HCT116 (cell line): ENCODE data around the gene SUGP2. TPM values are rescaled to one million over a fixed set of nuclear protein-coding genes. Genes with fewer than 3 reads are reported as not detected.

Experiments used
- ATAC-seq: fragments of 200-7000 bp; cut with Tn5 transposase; 2 replicates; pipeline ENCODE4 v1.9.1; 2020; ENCODE audit warnings: mild to moderate bottlenecking, moderate library complexity
- BruUV-seq: library from RNA; stranded (reverse); fragments of 400-500 nt; replicated peaks from 2 replicates; lab custom pipeline; 2021; lab: Mats Ljungman, UMichigan
- CTCF ChIA-PET: fragments of 300-600 bp; sonication (Branson Sonifier 250); formaldehyde crosslinking; loops from one replicate; lab custom pipeline; 2021; ENCODE audit warnings: antibody characterized with exemption; lab: Charles Lee
- POLR2A ChIA-PET: fragments of 300-600, 350-600 bp; sonication (Branson Sonifier 250); formaldehyde crosslinking; loops from one replicate; lab custom pipeline; 2021; ENCODE audit warnings: antibody characterized with exemption; lab: Charles Lee
- RAD21 ChIA-PET, 2 experiments: fragments of 300-600 bp; sonication (Branson Sonifier 250); formaldehyde crosslinking; loops; one replicate each; lab custom pipeline; 2023; ENCODE audit warnings: low total read pairs in 2 of 2; ENCODE audit not compliant: uncharacterized antibody in 2 of 2, unreplicated experiment in 2 of 2, low non-redundant PET in 1 of 2; lab: Charles Lee
- DNase-seq: peaks from one replicate; pipeline ENCODE4 v3.0.0-alpha.2; 2010; ENCODE audit warnings: low read depth, low spot score
- H2AFZ ChIP-seq: fragments of 200-600 bp; shearing (Covaris generic), sonication (generic); 2 replicates; pipeline ENCODE4 v1.6.1; 2017; ENCODE audit warnings: low read depth, mixed run types, mixed read lengths, antibody characterized with exemption, low read length; ENCODE audit not compliant: poor library complexity, severe bottlenecking
- H3K27ac ChIP-seq: 2 replicates; pipeline ENCODE4 v1.5.1; 2012; ENCODE audit warnings: low read depth, low read length
- H3K27me3 ChIP-seq: fragments of 200-600 bp; sonication (generic); 2 replicates; pipeline ENCODE4 v1.6.1; 2016; ENCODE audit warnings: mixed run types, low read length, mixed read lengths; ENCODE audit not compliant: insufficient read depth
- H3K36me3 ChIP-seq, 2 experiments: fragments of 200-500 bp in 1 of 2; fragments of 200-600 bp in 1 of 2; sonication (Bioruptor generic) in 1 of 2; sonication (generic) in 1 of 2; 2 replicates each; pipeline versions ENCODE4 v1.5.1 to v1.6.1; 2014 to 2016; ENCODE audit warnings: low read length in 2 of 2, inconsistent platforms in 1 of 2, mixed read lengths in 1 of 2, mixed run types in 1 of 2; ENCODE audit not compliant: insufficient read depth in 2 of 2, control insufficient read depth in 1 of 2
- H3K4me1 ChIP-seq, 2 experiments: fragments of 200-600 bp in 1 of 2; sonication (generic) in 1 of 2; 2 replicates each; pipeline versions ENCODE4 v1.5.1 to v1.6.1; 2012 to 2017; ENCODE audit warnings: low read length in 2 of 2, inconsistent platforms in 1 of 2, mild to moderate bottlenecking in 1 of 2, mixed read lengths in 1 of 2, mixed run types in 1 of 2, moderate library complexity in 1 of 2; ENCODE audit not compliant: insufficient read depth in 2 of 2, control insufficient read depth in 1 of 2
- H3K4me2 ChIP-seq: fragments of 200-600 bp; sonication (generic); 2 replicates; pipeline ENCODE4 v1.6.1; 2017; ENCODE audit warnings: mixed run types, low read length, mixed read lengths
- H3K4me3 ChIP-seq, 2 experiments: fragments of 200-600 bp in 1 of 2; sonication (generic) in 1 of 2; replicated peaks in 1 of 2; 2 replicates each; pipeline ENCODE4 v1.5.1; 2011 to 2016; ENCODE audit warnings: low read length in 2 of 2, control low read depth in 1 of 2, low read depth in 1 of 2, mild to moderate bottlenecking in 1 of 2, mixed read lengths in 1 of 2, mixed run types in 1 of 2
- H3K79me2 ChIP-seq: fragments of 200-600 bp; sonication (generic); 2 replicates; pipeline ENCODE4 v1.6.1; 2017; ENCODE audit warnings: mild to moderate bottlenecking, mixed run types, low read length, moderate library complexity, mixed read lengths; ENCODE audit not compliant: insufficient read depth
- H3K9ac ChIP-seq: fragments of 200-600 bp; sonication (generic); 2 replicates; pipeline ENCODE4 v1.6.1; 2016; ENCODE audit warnings: low read length, mixed read lengths
- H3K9me2 ChIP-seq: fragments of 200-600 bp; sonication (generic), shearing (Covaris generic); 2 replicates; pipeline ENCODE4 v1.6.1; 2017; ENCODE audit warnings: mixed run types, mild to moderate bottlenecking, moderate library complexity; ENCODE audit not compliant: insufficient read depth
- H3K9me3 ChIP-seq, 2 experiments: fragments of 200-500 bp in 1 of 2; fragments of 200-600 bp in 1 of 2; sonication (Bioruptor generic) in 1 of 2; sonication (generic) in 1 of 2; 2 replicates each; pipeline ENCODE4 v1.6.1; 2014 to 2017; ENCODE audit warnings: low read length in 2 of 2, mixed read lengths in 2 of 2, inconsistent platforms in 1 of 2, low read depth in 1 of 2, mild to moderate bottlenecking in 1 of 2, mixed run types in 1 of 2, moderate library complexity in 1 of 2; ENCODE audit not compliant: control insufficient read depth in 1 of 2, insufficient read depth in 1 of 2
- H4K20me1 ChIP-seq: fragments of 200-600 bp; sonication (generic), shearing (Covaris generic); 2 replicates; pipeline ENCODE4 v1.6.1; 2017; ENCODE audit warnings: mixed run types, mild to moderate bottlenecking, moderate library complexity; ENCODE audit not compliant: insufficient read depth
- EGR1 ChIP-seq: IDR thresholded peaks from 2 replicates; pipeline ENCODE4 v1.6.1; 2012; ENCODE audit warnings: low read depth
- EZH2phosphoT487 ChIP-seq: fragments of 200-600 bp; IDR thresholded peaks from 2 replicates; pipeline ENCODE4 v1.6.1; 2018; ENCODE audit warnings: antibody characterized with exemption, borderline replicate concordance
- POLR2A ChIP-seq: IDR thresholded peaks from 2 replicates; pipeline ENCODE4 v1.7.0; 2011; ENCODE audit warnings: borderline replicate concordance; ENCODE audit not compliant: insufficient read depth, insufficient read length; ENCODE audit errors: extremely low read depth
- SIN3A ChIP-seq: IDR thresholded peaks from 2 replicates; pipeline ENCODE4 v1.6.1; 2012; ENCODE audit warnings: low read depth
- SP1 ChIP-seq: IDR thresholded peaks from 2 replicates; pipeline ENCODE4 v1.6.1; 2012; ENCODE audit warnings: low read depth
- ZFX ChIP-seq: fragments of 450-650 bp; IDR thresholded peaks from 2 replicates; pipeline ENCODE4 v1.6.1; 2017
- intact Hi-C: fragments of 100-400 bp; cut with micrococcal nuclease; formaldehyde crosslinking; loops from 2 replicates; pipeline ENCODE4 v1.10.0; 2022
- total RNA-seq: library from RNA; stranded (reverse); gene quantifications from one replicate; pipeline ENCODE4 v1.2.1, GENCODE V29; 2021; ENCODE audit not compliant: unreplicated experiment
- TF ChIP-seq, protein P1 (sequence below): IDR thresholded peaks from 2 replicates; pipeline ENCODE4 v1.6.1; 2011; ENCODE audit warnings: mild to moderate bottlenecking, low read length, moderate library complexity; ENCODE audit not compliant: insufficient replicate concordance; ENCODE audit errors: extremely low read depth
- TF ChIP-seq, protein P2 (sequence below): IDR thresholded peaks from 2 replicates; pipeline ENCODE4 v1.6.1; 2012

SUGP2 gene
- total RNA-seq, 1 experiment from 2014 or later: 82.4 TPM

- peaks cover 20 to 32% of the 10 kb centered on the region in 2 experiments for H3K4me1 ChIP-seq
- intact Hi-C loops: no loop called here
- TF ChIP-seq SIN3A (no peak), ZFX (no peak), SP1 (no peak), POLR2A (no peak), EGR1 (no peak), EZH2phosphoT487 (no peak)
- TF ChIP-seq, protein P1, sequence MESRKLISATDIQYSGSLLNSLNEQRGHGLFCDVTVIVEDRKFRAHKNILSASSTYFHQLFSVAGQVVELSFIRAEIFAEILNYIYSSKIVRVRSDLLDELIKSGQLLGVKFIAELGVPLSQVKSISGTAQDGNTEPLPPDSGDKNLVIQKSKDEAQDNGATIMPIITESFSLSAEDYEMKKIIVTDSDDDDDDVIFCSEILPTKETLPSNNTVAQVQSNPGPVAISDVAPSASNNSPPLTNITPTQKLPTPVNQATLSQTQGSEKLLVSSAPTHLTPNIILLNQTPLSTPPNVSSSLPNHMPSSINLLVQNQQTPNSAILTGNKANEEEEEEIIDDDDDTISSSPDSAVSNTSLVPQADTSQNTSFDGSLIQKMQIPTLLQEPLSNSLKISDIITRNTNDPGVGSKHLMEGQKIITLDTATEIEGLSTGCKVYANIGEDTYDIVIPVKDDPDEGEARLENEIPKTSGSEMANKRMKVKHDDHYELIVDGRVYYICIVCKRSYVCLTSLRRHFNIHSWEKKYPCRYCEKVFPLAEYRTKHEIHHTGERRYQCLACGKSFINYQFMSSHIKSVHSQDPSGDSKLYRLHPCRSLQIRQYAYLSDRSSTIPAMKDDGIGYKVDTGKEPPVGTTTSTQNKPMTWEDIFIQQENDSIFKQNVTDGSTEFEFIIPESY: no peak
- TF ChIP-seq, protein P2, sequence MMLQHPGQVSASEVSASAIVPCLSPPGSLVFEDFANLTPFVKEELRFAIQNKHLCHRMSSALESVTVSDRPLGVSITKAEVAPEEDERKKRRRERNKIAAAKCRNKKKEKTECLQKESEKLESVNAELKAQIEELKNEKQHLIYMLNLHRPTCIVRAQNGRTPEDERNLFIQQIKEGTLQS: no peak
- peaks cover 0 to 33% of the 10 kb centered on the region in 2 experiments; a peak in 1 of 4 replicates for H3K36me3 ChIP-seq
- CTCF ChIA-PET: no interaction called here
- POLR2A ChIA-PET: no interaction called here
- H3K4me2 ChIP-seq: no peak overlapping the region
- H3K9me3 ChIP-seq: no peaks in the 10 kb centered on the region
- no peak overlapping the region for H3K27ac ChIP-seq
- H3K9me2 ChIP-seq: no peaks in the 10 kb centered on the region
- H3K9ac ChIP-seq: no peak overlapping the region
- H2AFZ ChIP-seq: no peak overlapping the region
- no peaks in the 10 kb centered on the region for H3K27me3 ChIP-seq
- no peak overlapping the region for H3K4me3 ChIP-seq
- DNase-seq (no peak), ATAC-seq (no peak)
- BruUV-seq: no TSS peak
- no peaks in the 10 kb centered on the region for H4K20me1 ChIP-seq
- RAD21 ChIA-PET: no interaction called here
- H3K79me2 ChIP-seq: no peaks in the 10 kb centered on the region
These were observed 26.7 kb upstream of the SUGP2 start for GRCh38 chr19:19059837-19060611.
